Coronary artery (tissue), 2 donors: Measurements from ENCODE around the gene SPECC1L.

Experiments
- DNase-seq: peaks from one replicate; pipeline ENCODE4 v3.0.0-alpha.2; 2017; ENCODE audit warnings: low spot score
- H3K27ac ChIP-seq, 2 donors: fragments of 200-600 bp; sonication (generic); one replicate each; pipeline ENCODE4 v1.5.1; 2016 to 2019
- H3K4me3 ChIP-seq: fragments of 200-600 bp; sonication (generic); 2 replicates; pipeline ENCODE4 v1.5.1; 2016; ENCODE audit warnings: mild to moderate bottlenecking, moderate library complexity
- CTCF ChIP-seq: fragments of 200-600 bp; sonication (generic); IDR thresholded peaks from one replicate; pipeline ENCODE4 v1.5.1; 2019; ENCODE audit warnings: antibody characterized with exemption

Gene SPECC1L

DNA sequence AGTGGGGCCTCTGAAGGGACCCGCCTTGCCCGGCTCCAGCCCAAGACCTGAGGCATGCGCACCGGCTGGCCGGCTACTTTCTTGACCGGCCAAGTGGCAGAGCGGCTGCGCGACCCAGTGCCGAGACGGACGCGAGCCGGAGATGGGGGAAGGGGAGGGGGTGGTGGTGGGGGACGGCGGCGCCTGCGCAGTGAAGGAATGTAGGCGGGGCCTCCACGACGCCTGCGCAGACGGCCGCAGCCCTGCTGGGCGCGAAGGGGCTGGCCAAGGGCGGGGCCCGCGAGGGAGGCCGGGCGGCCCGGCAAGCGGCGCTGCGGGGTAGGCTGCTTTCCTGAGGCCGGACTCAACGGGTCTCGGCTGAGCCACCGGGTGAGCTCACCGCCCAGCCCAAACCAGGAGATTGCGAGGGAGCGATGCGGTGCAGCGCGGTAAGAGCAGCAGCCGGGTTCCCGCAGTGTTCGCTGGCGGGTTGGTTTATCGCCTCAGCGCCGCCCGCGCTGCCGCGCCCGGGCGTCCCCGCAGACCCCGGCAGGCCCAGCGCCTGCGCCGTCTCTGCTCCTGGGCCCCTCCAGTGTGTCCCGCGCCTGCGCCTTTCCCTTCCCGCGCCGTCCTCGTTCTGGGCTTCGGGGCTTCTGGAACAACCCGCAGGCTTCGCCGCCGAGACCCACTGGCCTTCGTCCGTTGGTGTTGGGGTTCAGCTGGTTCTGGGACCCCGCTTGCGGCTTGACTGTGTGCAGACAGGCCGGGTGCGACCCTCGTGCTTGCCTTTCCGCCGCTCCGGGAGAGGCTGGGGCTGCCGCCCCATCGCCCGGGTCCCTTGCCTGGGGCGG is at the start of gene SPECC1L:
TSS of gene SPECC1L (plus strand) at position 276 of the 830 bp plus-strand sequence. CDS start 31,401 bp downstream, outside the sequence.
- H3K4me3 ChIP-seq, result peak within 1 kb of the TSS; percentile 89
- DNase-seq, result peak; percentile 98
- TF ChIP-seq CTCF, result no peak
- peak within 1 kb of the TSS; percentile 96 to 98 for H3K27ac ChIP-seq

- Histone ChIP-seq H3K27ac (no peak overlapping the region), H3K4me3 (no peak overlapping the region)
- TF ChIP-seq CTCF, result no peak
- DNase-seq, result no peak
These were observed 46.2 kb upstream of the SPECC1L start for GRCh38 chr22:24224468-24224867.

- no peak for DNase-seq
- no peak overlapping the region for H3K4me3 ChIP-seq
- no peak overlapping the region for H3K27ac ChIP-seq
- no peak for TF ChIP-seq CTCF
These were observed 45.5 kb upstream of the SPECC1L start for GRCh38 chr22:24225044-24225601.

DNA sequence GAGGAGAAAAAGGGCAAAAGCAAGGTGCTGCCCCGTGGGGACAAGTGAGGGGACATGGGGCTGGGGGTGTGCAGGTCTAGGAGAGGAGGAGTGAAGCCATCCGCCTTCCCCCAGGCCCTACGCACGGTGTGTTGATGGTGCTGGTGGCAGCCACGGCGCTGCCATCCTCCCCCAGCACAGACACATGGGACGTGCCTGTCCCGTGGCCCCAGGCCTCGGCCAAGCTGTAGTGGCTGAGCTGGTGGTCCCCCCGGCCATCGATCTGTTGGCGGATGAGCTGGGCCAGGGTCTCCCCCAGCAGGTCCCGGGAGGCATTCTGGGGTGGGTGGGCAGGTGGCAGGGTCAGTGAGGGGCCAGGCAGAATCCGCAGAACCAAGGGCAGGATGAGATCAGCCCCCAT is 44.7 kb upstream of the SPECC1L start:
- no peak for TF ChIP-seq CTCF
- no peak for DNase-seq
- Histone ChIP-seq H3K27ac (no peak overlapping the region), H3K4me3 (no peak overlapping the region)

DNA sequence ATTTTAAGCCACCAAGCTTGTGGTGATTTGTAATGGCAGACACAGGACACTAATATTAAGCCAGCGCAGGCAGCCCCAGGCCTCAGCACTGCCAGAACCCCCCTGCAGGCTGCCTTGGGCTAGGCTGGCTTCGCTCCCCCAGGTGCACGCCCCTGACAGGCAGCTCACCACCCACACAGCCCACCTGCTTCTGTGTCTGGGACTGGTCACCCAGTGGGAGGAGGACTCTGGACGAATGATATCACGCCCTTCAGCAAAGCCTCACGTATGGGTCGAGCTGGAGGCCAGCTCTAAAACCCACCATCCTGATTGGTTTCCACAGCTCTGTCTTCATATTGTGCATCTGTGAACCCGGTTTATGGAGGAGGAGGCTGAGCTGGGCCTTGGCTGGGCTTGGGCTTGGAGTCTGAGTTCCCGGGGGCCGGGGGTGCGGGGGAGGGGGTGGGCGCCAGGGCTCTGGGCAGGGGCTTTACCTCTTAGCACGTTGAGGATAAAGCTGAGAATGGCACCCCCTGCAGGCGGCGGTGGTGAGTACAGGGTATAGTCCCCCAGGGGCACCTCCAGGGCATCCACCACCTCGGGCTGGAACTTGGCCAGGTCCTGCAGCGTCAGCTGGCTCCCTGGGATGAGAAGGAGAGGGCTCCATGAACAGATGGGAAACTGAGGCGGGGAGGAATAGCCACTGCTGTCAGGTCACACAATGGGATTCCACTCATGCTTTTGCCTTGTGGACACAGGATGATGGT is 39.5 kb upstream of the SPECC1L start:
- Histone ChIP-seq H3K27ac (no peak overlapping the region), H3K4me3 (no peak overlapping the region)
- TF ChIP-seq CTCF, result no peak
- DNase-seq, result no peak

- TF ChIP-seq CTCF, result no peak
- no peak for DNase-seq
- H3K4me3 ChIP-seq, result no peak overlapping the region
- H3K27ac ChIP-seq, result no peak overlapping the region
These were observed 38.9 kb upstream of the SPECC1L start for GRCh38 chr22:24231706-24232105.
